ENCODE results near the gene NUMBL.

GRCh38 chr19:40674291-40674690 lies 16.2 kb downstream of the NUMBL start:
- TF ChIP-seq EZH2 (IDR thresholded peaks at IDR 0.05; ENCODE audit: low read depth, low read length, severe bottlenecking) (no peak), CEBPB (IDR thresholded peaks at IDR 0.05; ENCODE audit: low read depth, low read length) (no peak), POLR2AphosphoS5 (IDR thresholded peaks at IDR 0.05; ENCODE audit: low read depth, low read length) (no peak), BACH1 (IDR thresholded peaks at IDR 0.05; ENCODE audit: low read length) (no peak), TCF12 (IDR thresholded peaks at IDR 0.05; ENCODE audit: low read depth, low read length) (no peak), HDAC2 (IDR thresholded peaks at IDR 0.05; ENCODE audit: borderline replicate concordance in 1 of 2, low read depth in 2 of 2, low read length in 2 of 2) (no peak), RFX5 (IDR thresholded peaks at IDR 0.05; ENCODE audit: borderline replicate concordance, low read depth, low read length) (no peak), POLR2A (IDR thresholded peaks at IDR 0.05; ENCODE audit: control extremely low read depth in 1 of 2, low read depth in 2 of 2, low read length in 2 of 2) (no peak), CTCF (IDR thresholded peaks at IDR 0.05; ENCODE audit: control extremely low read depth in 1 of 3, insufficient read depth in 1 of 3, low read depth in 1 of 3, low read length in 3 of 3) (no peak)
